HuH-7 (cell line): Measurements from ENCODE around the gene ANGPT4.

Experiments
- DNase-seq: peaks from one replicate; pipeline ENCODE4 v3.0.0; 2011; ENCODE audit warnings: low spot score

The ANGPT4 gene

DNA sequence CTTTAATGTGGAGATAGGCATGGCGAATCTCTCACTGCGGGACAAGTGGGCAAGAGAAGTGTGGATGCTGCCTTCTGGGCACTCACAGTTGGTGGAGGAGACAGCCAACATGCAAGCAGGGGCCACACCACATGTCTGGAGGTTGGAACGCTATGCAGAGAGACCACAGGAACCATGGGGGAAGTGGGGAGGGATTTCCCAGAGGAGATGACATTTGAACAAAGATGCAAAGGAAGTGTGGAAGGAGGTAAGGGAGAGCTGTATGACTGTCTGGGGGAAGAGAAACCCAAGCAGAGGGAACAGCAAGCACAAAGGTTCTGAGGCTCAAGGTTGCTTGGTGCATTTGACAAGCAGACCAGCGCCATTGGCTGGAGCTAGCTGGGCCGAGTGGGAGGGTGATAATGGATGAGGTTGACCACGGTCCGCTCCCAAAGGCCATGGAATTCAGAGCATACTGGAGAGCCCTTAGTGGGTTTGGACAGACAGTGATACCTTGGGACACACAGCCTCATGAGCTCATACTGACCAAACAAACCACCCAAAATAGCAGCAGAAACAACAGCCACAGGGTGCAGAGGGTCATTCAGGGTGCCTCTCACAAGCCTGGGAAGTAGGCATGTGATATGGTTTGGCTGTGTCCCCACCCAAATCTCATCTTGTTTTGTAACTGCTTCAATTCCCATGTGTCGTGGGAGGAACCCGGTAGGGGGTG is 90.3 kb downstream of the ANGPT4 start:
- DNase-seq = no peak

DNA sequence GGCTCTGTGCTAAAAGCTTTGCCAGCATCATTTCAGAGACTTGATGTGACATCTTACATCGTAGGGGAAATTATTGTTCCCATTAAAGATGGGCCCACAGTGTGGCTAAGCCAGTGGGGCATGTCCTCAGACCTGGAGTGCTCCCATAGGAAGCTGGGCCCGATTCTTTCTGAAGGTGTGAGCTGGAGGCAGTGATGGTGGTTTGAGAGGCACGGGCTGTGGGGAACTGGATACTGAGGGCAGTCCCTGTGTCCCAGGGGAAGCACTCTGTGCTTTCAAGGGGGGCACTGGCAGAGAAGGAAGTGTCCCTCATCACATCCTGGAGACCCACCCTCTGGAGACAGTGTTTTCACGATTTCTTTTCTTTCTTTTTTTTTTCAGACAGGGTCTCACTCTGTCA is 91.2 kb downstream of the ANGPT4 start:
- no peak for DNase-seq

DNA sequence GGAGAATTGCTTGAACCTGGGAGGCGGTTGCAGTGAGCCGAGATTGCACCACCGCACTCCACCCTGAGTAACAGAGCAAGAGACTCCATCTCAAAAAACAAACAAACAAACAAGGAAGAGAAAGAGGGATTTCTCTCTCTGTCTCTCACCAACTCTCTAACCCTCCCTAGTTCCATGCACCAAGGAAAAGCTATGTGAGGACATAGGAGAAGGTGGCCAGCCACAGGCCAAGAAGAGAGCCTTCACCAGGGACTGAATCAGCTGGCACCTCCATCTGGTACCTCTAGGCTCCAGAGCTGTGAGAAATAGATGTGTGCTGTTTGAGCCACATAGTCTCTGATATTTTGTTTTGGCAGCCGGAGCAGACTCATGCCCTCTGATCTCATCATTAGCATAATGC is 91.6 kb downstream of the ANGPT4 start:
- no peak for DNase-seq

DNA sequence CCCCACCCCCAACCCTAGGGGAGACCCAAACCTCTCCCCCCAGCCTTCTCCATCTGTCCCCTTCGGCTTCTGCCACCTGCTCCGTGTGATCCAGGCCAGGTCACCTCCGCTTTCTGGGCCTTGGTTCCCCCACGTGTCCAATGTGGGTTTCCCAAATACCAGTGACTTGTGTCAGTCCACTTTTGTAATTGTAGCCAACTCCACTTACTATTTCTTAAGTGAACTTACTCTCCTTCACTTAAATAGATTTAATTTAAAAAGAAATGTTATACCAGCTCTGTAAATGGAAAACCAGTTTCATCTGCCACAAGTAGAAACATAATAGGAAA is 92.6 kb downstream of the ANGPT4 start:
- DNase-seq = no peak

DNA sequence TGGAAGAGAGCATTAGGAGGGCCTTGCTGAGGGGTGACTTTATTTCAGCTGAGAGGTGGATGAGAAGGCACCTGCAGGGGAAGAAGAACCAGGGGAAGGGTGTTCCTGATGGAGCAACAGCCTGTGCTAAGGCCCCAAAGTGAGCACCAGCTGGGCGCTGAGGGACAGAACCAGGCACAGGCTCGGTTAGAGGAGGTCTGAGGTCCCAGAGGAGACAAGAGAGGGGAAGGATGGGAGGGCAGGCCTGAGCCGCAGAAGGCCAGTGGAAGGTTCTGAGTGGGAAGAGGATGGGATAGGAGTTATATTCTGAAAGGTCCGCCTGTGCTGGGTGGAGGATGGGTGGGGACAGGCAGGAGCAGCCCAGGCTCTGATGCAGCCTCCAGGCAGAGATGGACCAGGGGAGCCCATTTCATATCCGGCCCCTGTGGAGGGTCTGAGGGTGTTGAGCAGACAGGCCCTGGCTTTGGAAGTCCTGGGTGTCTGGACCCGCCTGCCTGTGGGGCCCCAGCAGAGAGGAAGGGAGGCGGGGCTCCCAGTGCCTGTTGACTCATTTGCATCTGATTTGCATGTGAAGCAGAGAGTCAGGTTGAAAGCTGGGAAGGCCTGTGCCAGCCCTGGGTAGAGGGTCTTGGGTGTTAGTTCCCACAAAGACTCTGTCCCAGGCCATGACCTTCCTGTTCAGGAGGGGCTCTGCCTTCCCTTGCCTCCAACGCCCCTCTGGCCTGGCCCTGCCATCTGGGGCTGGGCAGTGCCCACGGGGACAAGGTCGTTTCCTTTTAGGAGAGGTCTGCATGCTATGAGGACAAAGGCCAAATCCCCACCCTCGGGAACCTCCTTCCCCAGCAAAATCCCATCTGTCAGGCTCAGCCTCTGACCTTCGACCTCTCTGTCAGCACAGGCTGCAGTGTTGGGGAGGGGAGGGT is 93.2 kb downstream of the ANGPT4 start:
- no peak for DNase-seq

DNA sequence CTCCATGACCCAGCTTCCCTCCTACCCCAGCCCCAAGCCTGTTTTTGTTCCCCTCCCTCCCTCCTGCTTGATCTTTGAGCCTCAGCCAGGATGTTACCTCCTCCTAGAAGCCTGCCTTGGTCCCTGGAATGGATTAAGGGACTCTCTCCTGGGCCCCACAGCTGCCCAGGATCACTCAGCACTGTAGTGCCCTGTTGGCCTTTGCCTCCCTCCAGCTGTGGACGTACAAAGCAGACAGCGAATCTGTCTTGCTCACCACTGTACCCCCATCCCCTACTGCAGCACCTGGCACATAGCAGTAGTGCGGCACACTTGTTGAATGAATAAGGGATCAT is 94.4 kb downstream of the ANGPT4 start:
- DNase-seq = no peak

DNA sequence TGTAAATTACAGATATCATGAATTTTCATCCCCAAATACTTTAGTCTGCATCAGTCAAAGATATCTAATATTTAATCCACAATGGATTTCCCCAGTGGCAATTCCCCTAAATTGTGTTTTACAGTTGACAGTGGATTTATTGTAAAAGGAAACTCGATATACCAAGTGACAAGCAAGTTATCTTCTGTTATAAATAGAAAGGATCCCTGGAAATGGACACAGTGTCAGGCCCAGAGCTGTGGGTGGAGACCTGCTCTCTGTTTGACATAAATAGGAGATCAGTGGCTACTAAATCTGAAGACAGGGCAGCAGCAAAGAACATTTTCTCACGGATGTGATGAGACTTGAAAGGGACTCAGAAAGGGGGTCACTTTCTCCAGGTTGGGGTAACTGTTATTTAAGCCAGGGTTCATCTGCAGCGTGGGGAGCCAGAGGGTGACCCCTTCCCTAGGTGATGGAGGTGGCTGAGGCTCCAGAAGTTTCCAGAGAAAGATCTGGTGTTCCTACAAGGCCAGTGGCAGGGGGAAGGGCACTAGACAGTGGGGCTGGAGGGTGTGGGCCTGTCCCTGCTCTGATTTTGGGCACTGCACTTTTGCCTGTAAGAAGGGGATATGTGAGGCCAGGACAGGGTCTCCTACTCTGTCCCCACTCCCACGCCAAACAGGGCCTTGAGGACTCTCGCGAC is 94.9 kb downstream of the ANGPT4 start:
- no peak for DNase-seq

DNA sequence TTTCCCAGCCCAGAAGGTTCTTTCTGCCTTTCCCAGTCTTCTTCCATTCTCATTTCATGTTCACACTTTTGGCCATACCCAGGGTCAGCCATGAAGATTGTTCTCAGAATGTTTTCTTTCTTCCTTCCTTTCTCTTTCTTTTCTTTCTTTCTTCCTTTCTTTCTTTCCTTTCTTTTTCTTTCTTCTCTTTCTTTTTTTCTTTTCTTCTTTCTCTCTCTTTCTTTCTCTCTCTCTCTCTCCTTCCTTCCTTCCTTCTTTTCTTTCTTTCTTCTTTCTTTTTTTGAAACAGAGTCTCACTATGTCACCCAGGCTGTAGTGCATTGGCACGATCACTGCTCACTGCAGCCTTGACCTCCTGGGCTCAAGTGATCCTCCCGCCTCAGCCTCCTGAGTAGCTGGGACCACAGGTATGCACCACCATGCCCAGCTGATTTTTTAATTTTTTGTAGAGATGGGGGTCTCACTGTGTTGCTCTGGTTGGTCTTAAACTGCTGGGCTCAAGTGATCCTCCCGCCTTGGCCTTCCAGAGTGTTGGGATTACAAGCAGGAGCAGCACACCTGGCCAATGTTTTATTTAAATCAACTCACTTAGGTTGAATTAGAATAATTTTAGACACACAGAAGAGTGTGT is 95.7 kb downstream of the ANGPT4 start:
- no peak for DNase-seq
